ENCODE data around the gene VWA5A.
"Not testable (repeated sequence)": the region's sequence is repeated elsewhere in the genome, so short reads cannot be mapped to it uniquely, and the experiment has no call there.

Gene VWA5A

DNA sequence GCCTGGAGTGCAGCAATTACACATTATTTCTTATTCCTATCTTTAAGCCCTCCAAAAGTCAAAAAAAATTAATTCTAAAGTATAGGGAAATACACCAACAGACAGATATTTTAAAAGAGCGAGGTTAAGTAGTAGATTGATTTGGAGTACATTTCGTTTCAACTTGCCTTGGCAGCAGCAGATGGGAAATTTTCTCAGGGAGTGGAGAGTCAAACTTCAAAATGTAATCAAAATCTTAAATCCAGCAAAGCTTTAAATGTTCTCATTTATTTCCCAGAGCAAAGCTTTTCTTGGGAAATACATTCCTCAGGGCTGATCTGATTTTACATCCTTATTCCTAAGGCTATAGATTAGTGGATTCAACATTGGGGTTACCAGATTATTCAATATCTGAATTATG, 21.9 kb upstream of the VWA5A start:
- DNase-seq: no peak

DNA sequence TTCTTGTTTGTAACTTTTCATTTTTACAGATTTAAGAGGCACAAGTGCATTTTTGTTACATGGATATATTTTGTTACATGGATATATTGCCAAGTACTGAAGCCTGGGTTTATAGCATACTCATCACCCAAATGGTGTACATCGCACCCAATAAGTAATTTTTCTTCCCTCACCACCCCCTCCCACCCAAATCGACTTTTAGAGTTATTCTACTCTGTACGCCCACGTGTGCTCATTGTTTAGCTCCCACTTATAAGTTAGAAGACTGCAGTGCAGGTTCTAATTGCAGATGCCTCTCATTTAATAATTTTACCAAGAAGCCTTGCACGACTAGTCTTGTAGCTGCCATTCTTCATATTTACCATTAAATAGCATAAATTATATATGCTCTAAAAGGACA, 20.5 kb upstream of the VWA5A start:
- no peak for DNase-seq

DNA sequence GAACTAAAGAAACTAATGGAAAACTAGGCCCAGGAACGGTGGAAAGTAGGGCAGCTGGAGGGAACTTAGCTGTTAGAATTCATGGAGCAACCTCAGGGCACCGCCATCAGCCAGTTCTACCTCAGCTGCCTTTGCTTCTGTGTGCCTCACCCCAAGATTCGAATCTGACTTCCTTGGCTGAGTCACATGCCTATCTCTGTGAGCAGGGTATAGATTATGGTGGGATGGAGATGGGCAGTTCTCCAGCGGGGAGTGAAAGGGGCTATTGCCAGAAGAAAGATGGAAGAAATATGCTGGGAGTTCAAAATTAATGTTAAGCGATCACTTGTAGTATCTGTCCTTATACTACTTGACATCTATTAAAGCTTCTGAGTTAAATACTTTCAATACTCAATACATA, 18.9 kb upstream of the VWA5A start:
- no peak for DNase-seq

DNA sequence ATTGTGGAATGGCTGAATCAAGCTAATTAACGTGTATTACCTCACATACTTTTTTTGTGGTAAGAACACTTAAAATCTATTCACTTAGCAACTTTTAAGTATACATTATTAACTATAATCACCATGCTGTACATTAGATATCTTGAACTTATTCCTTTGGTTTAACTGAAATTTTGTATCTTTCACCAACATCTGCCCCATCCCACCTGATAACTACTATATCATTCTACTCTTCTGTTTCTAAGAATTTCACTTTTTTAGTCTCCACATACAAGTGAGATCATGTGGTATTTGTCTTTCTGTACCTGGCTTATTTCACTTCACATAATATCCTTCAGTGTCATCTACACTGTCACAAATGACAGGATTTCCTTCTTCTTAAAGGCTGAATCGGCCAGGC, 17.1 kb upstream of the VWA5A start:
- DNase-seq: no peak

DNA sequence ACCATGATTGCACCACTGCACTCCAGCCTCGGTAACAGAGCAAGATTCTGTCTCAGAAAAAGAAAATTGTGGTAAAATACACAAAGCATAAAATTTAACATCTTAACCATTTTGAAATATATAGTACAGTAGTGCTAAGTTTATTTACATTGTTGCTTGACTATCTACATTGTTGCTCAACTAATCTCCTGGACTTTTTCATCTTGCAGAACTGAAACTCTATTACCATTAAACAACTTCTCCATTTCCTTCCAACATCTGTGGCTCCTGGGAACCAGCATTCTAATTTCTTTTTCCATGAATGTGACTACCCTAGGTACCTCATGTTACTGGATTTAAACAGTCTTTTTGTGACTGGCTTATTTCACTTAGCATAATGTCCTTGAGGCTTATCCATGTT, 13.5 kb upstream of the VWA5A start:
- DNase-seq: no peak

DNA sequence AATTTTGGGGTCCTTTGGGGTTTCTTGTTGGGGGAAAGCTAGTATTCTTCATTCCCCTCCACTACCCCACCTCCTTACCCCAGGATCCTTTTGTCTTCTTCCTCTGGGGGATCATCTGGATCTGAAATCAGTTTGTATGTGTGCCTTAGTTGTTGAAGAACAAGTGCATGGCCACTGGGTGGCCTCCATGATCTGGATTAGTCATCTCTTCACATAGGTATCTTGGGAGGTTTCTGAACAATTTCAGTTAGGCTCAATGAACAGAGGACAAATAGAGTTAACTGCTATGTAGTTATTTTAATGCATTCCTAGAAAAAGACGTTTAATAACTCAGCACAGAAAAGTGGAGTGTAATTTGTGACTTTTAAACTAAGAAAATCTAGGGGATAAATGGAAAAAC, 7.1 kb upstream of the VWA5A start:
- no peak for DNase-seq

DNA sequence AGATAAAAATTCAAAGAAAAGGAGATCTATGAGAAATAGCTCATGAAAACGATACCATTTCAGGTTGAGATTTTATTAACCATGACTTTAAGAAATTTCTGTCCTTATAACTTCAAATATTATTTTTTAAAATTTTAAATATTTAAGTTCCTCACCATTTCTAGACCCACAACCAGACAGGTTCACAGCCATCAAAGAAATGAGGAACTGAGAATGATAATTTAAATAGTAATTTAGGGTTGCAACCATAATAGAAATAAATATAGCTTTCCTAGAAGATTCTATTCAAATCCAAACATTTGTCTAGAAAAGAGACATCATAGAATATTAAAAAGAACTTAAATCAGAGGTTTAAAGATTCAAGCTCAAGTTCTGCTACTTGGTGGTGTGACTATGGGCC, 5.9 kb upstream of the VWA5A start:
- DNase-seq: no peak

DNA sequence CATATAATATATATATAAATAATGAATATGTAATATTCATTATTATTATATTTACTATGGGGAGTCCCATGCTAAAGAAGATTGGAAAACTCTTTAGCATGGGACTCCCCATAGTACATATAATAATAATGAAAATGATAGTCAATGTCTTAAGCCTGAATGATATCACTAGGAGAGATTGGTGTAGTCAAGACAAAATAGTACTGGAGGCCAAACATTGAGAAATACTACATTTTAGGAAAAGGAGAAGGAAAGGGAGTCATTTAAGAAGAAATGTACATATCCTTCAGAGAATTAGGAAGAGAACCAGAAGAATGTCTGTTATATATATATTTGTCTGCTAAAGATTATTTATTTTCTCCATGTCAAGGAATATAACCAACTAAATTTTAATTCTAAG, 5.0 kb upstream of the VWA5A start:
- DNase-seq: no peak

DNA sequence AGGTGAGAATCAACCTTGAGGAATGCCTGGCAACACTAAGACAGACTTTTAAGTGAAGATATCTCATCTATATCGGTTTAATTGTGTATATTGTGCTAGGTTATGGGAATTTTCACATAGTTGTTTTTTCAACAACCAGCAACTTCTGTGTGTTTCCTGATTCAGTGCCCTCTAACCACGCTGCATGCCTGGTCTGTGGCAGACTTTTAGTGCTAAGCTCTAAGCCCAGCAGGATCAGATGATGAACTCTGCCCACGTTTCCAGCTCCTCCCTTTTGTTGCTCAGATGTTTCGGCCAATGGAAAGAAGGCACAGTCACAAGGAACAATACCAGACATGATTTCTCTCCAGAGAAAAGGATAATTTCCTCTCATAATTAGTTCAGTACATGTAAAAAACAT, 1.4 kb upstream of the VWA5A start:
- no peak for DNase-seq

DNA sequence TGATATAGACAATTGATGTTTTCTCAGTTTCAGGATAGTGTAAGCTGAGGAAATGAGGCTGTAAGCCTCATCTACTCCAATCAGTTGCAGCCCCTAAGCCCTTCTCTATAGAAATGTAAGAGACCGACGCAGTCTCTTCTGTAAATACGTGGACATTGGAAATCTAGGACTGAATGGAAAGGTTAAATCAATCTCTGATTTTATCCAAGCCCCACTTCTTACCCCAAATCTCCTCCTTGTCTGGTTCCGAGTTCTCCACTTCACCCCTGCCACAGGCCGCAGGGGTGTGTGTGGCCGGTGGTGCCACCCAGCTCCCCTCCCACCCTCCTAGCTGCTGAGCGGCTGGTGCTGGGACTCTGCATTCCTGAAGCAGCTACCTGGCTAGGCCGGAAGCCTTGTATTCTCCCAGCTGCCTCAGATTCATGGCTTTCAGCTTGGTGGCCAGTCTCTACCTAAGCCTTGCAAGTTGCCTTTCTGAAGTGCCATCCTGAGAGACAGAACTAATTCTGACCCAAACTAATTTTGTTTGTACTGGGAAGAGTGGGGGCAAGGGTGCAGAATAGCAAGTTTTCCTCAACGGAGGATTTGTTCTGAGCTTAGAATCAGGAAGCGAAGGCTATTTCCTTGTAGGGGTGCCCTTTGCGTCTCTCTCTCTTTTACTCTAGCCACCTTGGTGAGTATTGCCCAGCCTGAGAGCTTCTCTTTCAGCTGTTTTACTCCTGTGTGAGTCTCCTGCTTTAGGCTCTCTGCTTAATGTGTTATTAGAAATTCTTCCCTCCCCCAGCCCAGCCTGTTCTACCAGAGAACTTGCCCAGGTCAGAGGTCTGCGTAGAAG, 749 bp downstream of the VWA5A start:
- DNase-seq: no peak

DNA sequence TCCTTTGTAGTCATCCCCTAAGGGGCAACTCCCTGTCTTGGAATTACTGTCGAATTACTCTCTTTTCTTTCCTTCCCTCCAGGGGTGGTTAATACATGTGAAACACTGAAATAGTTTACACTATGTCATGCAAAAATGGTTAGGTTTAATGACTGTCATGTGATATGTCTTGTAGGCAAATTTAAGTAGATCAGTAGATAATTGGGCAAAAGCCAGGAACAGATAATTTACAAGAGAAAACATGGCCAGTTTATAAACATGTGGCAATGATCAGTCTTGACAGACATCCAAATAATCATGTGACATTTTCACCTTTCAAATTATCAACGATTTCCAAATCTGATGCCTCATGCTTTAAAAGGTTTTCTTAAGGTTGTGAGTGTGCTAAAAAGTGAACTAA, 3.9 kb downstream of the VWA5A start:
- no peak for DNase-seq

DNA sequence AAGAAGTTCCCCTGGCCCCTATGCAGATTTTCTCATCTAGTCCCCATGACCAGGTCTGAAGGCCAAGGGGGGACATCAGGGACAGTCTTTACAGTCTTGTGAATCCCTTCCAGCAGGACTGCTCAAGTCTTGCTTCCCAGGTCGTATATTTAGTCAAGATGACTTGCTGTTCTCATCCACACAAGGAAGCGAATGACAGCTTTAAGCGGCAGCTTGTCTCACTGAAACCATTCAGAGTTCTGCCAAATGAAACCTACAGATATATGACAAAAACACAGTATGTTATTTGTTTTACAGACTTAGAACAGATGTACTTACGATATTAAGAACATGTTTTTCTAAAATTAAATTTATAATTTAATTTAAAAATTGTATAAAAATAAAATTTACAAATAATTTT, 5.6 kb downstream of the VWA5A start:
- no peak for DNase-seq

DNA sequence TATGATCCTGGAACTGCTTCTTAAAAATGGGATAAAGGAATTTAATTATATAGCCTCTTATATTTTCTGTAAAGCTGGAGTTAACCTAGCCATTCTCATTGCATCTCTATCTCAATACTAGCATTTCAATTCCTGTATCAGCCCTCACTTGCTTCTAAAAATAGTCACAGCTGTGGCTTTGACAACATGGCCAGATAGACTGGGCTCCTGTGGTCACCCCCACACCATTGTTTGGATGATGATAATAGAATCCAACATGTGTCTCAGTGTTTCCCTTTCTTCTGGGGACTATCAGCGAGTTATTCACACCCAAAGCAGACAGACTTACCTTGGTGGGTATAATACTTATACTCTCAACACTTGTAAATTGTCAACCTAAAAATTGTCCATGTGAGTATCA, 6.9 kb downstream of the VWA5A start:
- no peak for DNase-seq

DNA sequence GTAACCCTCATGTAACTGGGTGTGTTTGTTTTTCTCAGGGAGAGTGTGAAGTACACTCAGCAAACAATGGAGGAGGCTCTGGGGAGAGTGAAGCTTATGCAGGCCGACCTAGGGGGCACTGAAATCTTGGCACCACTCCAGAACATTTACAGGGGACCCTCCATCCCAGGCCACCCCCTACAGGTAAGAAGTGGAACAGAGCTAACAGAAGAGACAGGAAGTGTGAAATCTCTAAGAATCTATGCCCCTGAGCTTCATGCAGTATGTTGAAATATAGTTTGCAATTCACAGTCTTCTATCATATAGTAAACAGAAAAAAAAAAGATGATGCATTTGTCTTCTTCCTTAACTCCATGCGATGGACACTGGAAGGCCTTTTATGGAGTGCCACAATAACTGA, 8.4 kb downstream of the VWA5A start:
- no peak for DNase-seq

DNA sequence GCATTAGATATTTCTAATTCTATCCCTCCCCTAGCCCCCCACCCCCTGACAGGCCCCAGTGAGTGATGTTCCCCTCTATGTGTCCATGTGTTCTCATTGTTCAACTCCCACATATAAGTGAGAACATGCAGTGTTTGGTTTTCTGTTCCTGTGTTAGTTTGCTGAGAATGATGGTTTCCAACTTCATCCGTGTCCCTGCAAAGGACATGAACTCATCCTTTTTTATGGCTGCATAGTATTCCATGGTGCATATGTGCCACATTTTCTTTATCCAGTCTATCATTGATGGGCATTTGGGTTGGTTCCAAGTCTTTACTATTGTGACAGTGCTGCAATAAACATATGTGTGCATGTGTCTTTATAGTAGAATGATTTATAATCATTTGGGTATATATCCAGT, 11.9 kb downstream of the VWA5A start:
- not testable (repeated sequence) for DNase-seq

DNA sequence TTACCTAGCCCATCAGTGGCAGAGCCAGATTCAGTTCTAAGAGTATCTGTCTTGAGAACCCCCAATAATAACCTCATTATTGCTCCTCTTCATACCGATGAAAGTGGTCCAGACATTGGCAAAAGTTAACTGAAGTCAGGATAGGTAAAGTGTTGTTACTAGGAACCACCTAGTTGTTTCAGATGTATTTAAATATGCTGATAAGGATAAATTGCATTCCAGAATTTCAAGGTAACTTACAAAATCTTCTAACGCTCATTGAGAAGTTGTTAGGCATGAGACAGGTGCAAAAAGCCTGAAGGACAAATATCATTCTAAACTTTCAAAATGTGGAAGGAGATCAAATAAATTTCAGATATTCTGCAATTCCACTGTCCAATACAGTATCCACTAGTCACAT, 27.8 kb downstream of the VWA5A start:
- DNase-seq: no peak

DNA sequence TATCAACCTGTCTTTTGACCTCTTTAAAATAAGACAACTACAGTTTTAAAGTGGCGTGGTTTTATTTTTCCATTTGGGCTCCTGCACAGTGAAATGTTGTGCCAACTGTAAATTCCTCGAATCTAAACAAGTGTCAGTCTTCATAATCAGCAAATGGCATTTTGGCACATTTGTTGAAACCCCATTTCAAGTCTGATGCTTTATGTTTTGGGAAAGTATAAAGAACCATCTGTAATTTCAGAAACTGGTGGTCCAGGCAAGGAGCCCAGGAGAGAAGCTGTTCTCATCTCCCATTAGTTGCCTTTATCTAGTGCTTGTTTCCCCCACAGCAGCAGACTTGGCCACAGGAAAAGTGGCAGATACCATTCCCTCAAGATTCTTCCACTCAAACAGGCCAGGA, 32.7 kb downstream of the VWA5A start:
- no peak for DNase-seq

DNA sequence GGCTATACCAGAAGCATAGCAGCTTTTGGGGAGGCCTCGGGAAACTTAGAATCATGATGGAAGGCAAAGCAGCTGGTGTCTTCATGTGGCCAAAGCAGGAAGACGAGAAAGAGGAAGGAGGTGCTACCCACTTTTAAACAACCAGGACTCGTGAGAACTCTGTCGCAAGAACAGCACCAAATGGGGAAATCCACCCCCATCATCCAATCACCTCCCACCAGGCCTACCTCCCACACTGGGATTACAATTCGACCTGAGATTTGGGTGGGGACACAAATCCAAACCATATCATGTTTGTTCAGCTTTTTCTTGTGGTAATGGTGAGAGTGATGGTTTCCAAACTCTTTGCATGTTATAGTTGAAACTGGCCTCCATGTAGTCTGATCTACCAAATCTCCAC, 35.4 kb downstream of the VWA5A start:
- DNase-seq: no peak

DNA sequence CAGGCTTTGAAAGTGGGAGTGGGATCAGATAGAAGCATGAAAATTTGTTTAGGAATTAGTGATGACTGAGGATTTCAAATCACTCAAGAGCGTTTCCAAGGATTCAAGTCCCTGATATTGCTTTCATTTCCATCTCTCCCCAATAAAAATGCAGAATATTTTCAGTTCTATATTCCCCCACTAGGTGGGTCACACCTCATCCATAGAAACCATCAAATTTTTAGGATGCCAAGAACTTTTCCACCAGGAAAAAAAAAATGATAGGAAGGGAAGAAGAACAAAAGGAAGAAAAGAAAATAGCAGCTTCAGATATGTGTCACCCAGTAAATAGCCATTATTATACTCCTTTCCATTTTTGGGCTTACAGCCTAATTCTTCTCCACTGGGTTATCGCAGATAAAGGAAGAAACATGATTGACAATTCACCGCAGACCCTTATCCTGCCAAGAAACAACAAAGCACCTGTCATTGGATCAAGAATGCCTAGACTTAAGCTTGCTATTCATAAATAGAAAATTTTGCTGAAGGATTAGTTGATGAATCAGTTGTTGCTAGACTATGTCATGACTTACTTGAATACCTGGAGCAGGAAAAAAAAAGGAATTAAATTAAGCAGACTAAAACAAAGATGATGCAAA, 37.6 kb downstream of the VWA5A start:
- no peak for DNase-seq

DNA sequence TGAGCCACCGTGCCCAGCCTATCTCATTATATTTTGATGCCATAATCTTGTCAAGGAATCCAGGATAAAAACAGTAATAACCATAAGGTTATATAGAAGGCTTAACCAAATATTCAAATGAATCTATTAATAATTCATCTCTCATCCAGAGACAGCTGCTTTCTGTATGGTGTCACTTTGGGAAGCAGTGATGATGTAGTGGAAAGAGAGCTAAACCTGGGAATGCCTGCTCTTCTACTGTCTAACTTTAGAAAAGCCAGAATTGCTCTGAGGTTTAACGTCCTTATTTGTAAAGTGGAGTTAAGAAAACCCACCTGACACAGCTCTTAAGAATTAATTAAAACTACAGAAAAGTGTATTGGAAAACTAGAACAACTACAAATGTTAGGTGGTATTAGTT, 38.6 kb downstream of the VWA5A start:
- no peak for DNase-seq

DNA sequence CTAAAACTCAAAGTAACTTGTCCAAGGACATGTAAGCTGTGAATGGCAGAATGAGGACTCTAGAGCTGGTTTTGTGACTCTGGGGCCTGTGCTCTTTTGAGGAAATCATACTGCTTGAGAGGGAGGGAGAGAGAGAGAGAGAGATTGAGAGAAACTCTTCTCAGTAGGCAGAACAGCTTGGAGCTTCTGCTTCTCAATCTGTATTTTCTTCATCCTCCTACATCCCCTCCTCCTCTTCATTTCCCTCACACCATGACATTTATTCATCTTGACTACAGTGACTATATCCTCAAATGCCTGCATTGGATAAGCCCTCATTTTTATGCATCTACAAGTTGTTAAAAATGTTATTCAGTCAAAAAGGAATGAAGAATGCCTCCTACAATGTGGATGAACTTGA, 44.2 kb downstream of the VWA5A start:
- no peak for DNase-seq

DNA sequence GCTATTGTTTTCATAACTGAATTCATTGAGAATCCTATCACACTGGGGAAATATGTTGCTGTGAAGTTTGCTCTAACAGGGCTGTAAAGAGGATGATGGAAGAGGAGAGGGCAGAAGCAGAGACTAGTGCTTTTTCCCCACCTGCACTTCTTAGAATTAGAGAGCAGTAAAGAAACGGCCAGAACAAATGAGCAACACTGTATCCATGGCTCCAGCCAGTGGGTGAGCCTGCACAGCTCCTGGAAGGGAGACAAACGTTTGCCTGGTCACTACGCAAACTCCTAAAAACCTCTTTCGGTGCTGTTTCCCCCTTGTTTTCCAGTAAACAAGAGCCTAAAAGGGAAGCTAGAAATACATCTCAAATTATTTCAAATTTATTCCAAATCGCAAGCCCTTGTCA, 45.7 kb downstream of the VWA5A start:
- no peak for DNase-seq

DNA sequence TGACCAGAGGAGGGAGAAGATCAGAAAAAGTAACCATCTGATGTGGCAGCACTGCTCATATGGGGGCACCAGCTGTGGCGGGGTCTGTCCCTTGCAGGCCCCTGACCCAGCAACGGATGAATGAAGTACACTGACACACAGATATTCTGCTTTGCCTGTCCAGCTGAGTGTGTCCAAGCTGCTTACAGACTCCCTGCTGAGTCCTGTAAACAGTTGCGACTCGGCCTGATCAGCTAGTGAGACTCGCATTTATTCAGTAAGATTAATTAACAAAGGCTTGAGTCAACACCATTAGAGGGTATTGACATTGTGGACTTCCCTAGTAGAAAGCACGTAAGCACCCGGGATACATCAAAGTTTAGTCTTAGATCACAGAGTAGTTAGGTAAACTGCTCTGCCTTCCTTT, 52.6 kb downstream of the VWA5A start:
- DNase-seq: no peak

DNA sequence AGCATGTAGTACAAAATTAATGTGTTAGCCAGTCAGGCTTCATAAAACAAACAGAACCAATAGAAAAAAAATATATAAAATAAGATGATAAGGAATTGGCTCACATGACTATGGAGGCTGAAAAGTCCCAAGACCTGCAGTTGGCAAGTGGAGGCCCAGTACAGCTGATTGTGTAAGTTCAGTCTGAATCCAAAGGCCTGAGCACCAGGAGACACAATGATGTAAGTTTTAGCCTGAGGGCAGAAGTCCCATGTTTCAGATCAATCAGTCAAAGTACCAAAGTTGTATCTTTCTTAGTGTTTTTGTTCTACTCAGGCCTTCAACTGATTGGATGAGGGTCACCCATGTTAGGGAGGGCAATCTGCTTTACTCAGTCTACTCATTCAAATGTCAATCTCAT, 53.5 kb downstream of the VWA5A start:
- no peak for DNase-seq

DNA sequence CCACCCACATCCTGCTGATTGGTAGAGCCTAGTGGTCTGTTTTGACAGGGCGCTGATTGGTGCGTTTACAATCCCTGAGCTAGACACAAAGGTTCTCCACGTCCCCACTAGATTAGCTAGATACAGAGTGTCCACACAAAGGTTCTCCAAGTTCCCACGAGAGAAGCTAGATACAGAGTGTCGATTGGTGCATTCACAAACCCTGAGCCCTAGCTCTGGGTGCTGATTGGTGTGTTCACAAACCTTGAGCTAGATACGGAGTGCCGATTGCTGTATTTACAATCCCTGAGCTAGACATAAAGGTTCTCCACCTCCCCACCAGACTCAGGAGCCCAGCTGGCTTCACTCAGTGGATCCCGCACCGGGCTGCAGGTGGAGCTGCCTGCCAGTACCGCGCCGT, 55.1 kb downstream of the VWA5A start:
- not testable (repeated sequence) for DNase-seq
